Heart left ventricle (tissue), 16 donors: ENCODE results near the gene ASXL3. TPM values are rescaled to one million over a fixed set of nuclear protein-coding genes. Genes with fewer than 3 reads are reported as not detected.

ENCODE experiments used
- ATAC-seq, 4 donors: fragments of 200-7000 bp; cut with Tn5 transposase; one replicate each; pipeline ENCODE4 v1.9.1; 2020 to 2022; ENCODE audit warnings: moderate library complexity in 4 of 4, mild to moderate bottlenecking in 3 of 4, moderate number of reproducible peaks in 1 of 4
- DNase-seq, 5 donors: peaks; one replicate each; pipeline ENCODE4 v3.0.0-alpha.2; 2020
- H3K27ac ChIP-seq, 12 donors: fragments of 200-600 bp; sonication (generic) in 4 of 12; one replicate each; pipeline versions ENCODE4 v1.5.0 to v1.8.0; 2016 to 2022; ENCODE audit warnings: mild to moderate bottlenecking in 2 of 12
- H3K27me3 ChIP-seq, 9 donors: fragments of 200-600 bp; sonication (generic) in 2 of 9; one replicate each; pipeline versions ENCODE4 v1.5.1 to v1.8.0; 2016 to 2022; ENCODE audit warnings: mild to moderate bottlenecking in 3 of 9
- H3K36me3 ChIP-seq, 9 donors: fragments of 200-600 bp; sonication (generic) in 2 of 9; one replicate each; pipeline versions ENCODE4 v1.5.0 to v1.8.0; 2018 to 2022; ENCODE audit warnings: mild to moderate bottlenecking in 2 of 9
- H3K4me1 ChIP-seq, 12 donors: fragments of 200-600 bp; sonication (generic) in 4 of 12; one replicate each; pipeline versions ENCODE4 v1.5.0 to v1.8.0; 2016 to 2022; ENCODE audit warnings: mild to moderate bottlenecking in 3 of 12
- H3K4me3 ChIP-seq, 12 donors: fragments of 200-600 bp; sonication (generic) in 4 of 12; one replicate each; pipeline versions ENCODE4 v1.5.0 to v1.8.0; 2017 to 2022; ENCODE audit warnings: mild to moderate bottlenecking in 9 of 12, moderate library complexity in 4 of 12
- H3K9me3 ChIP-seq, 12 donors: fragments of 200-600 bp; sonication (generic) in 4 of 12; one replicate each; pipeline versions ENCODE4 v1.5.0 to v1.8.0; 2016 to 2022; ENCODE audit warnings: mild to moderate bottlenecking in 1 of 12
- CTCF ChIP-seq, 12 donors: fragments of 200-600 bp; sonication (generic) in 4 of 12; IDR thresholded peaks; one replicate each; pipeline versions ENCODE4 v1.5.0 to v1.8.0; 2018 to 2022; ENCODE audit warnings: antibody characterized with exemption in 12 of 12, mild to moderate bottlenecking in 5 of 12
- POLR2A ChIP-seq, 2 donors: fragments of 450-650 bp; IDR thresholded peaks; one replicate each; pipeline ENCODE4 v1.6.1; 2017; ENCODE audit warnings: antibody characterized with exemption in 2 of 2, mild to moderate bottlenecking in 2 of 2, moderate library complexity in 2 of 2
- WGBS, 4 donors: extraction: QIAGEN DNeasy Blood & Tissue Kit in 2 of 4; methylation state at CpG; one replicate each; pipeline versions ENCODE4 v1.1.5 to v1.1.7; 2013 to 2018; 5-methylcytosine and 5-hydroxymethylcytosine counted together
- intact Hi-C, 10 donors: fragments of 100-400 bp; cut with DNase I; formaldehyde crosslinking; loops; one replicate each; pipeline versions ENCODE4 v1.11.1 to v1.14.2; 2022
- polyA plus RNA-seq, 2 donors: library from polyadenylated mRNA; stranded (reverse); fragments of 200-250 nt; gene quantifications; one replicate each; pipeline ENCODE4 v1.2.3, GENCODE V29; 2013
- total RNA-seq, 9 donors: library from RNA; depleted of rRNA in 2 of 9; stranded (reverse); fragments of >200 nt in 2 of 9; fragmentation: NEBNext Ultra II Directional in 3 of 9; extraction: Animal tissue kit (Norgen Biotek cat#: 25700) in 3 of 9; gene quantifications; one replicate each; pipeline versions ENCODE4 v1.1.0 to v1.2.4, GENCODE V29; 2016 to 2023
- donor health status: ischemic (EF 13 %, LVEDD 7.1; RV severe dilation, severe dysfunction).
- donor health status: healthy with polysubstance abuse.
- donor health status: DM: no; HTN: yes; CAD: no.
- donor health status: DM: no; HTN: no; CAD: no.
- donor health status: ischemic (EF 25% LVEDD 6.9; RV normal size, moderate dysfunction).
- donor health status: ischemic (EF 25% LVEDD 5.7; RV mildly dilated, moderate dysfunction).
- donor health status: healthy.
- donor health status: DM: yes; HTN: yes; CAD: no.
- donor health status: ischemic (EF 35%, LVEDD 5.7; RV mildly dilated, moderate dysfunction).
- donor health status: nonischemic (EF 11% LVEDD 7.7; RV severe dilation, severe dysfunction).
- donor health status: DM: yes; HTN: yes; CAD: no.
- donor health status: PGD.
- donor health status: ischemic (EF 29% LVEDD 5.4; RV normal size, mild dysfunction).
- donor health status: nonischemic (EF 23%, LVEDD 6.1; RV moderate dilation, normal function).

Gene ASXL3
- total and polyA plus RNA-seq, 11 donors: 0.65 to 8.9 (median 3.5) TPM

- WGBS, 4 donors: 2 to 47% (median 44%) methylated on average over 1 of the region's 1 CpG
- no peaks in the 10 kb centered on the region for H3K4me1 ChIP-seq
- H3K27me3 ChIP-seq: no peaks in the 10 kb centered on the region
- no peak for TF ChIP-seq CTCF (IDR thresholded peaks at IDR 0.05)
- no peak for TF ChIP-seq POLR2A (IDR thresholded peaks at IDR 0.05)
- H3K36me3 ChIP-seq: no peaks in the 10 kb centered on the region
- H3K4me3 ChIP-seq: no peak overlapping the region
- intact Hi-C loops: no loop called here
- no peak overlapping the region for H3K27ac ChIP-seq
- no peaks in the 10 kb centered on the region for H3K9me3 ChIP-seq
- no peak for ATAC-seq
- no peak for DNase-seq
Measured at GRCh38 chr18:33706391-33706790, 128.4 kb downstream of the ASXL3 start.

- 95 to 99% (median 97%) methylated on average over 1 of the region's 1 CpG for WGBS, 4 donors
- Histone ChIP-seq H3K27ac (no peak overlapping the region), H3K36me3 (no peaks in the 10 kb centered on the region), H3K9me3 (no peaks in the 10 kb centered on the region), H3K4me3 (no peak overlapping the region), H3K4me1 (peaks cover 0 to 5% (median 0%) of the 10 kb centered on the region in 12 donors), H3K27me3 (no peaks in the 10 kb centered on the region)
- DNase-seq (no peak), ATAC-seq (no peak)
- TF ChIP-seq CTCF (IDR thresholded peaks at IDR 0.05) (no peak), POLR2A (IDR thresholded peaks at IDR 0.05) (no peak)
- intact Hi-C loops: no loop called here
Measured at GRCh38 chr18:33708876-33709275, 130.9 kb downstream of the ASXL3 start.

- TF ChIP-seq CTCF (IDR thresholded peaks at IDR 0.05) (no peak), POLR2A (IDR thresholded peaks at IDR 0.05) (no peak)
- no peaks in the 10 kb centered on the region for H3K27me3 ChIP-seq
- H3K27ac ChIP-seq: no peak overlapping the region
- peaks cover 0 to 5% (median 0%) of the 10 kb centered on the region in 12 donors for H3K4me1 ChIP-seq
- 74 to 84% (median 83%) methylated on average over 2 of the region's 2 CpGs for WGBS, 4 donors
- H3K9me3 ChIP-seq: no peaks in the 10 kb centered on the region
- intact Hi-C loops: loop anchor here in 1 of 10 donors (10.0 kb wide), 1 partner anchor 135 kb away; the partner anchor contains the start of gene ASXL3
- no peak for ATAC-seq
- DNase-seq: no peak
- no peak overlapping the region for H3K4me3 ChIP-seq
- H3K36me3 ChIP-seq: no peaks in the 10 kb centered on the region
Measured at GRCh38 chr18:33710269-33710668, 132.2 kb downstream of the ASXL3 start.

GRCh38 chr18:33711514-33711913 is 133.5 kb downstream of the ASXL3 start:
- no peak overlapping the region for H3K4me3 ChIP-seq
- no peaks in the 10 kb centered on the region for H3K36me3 ChIP-seq
- ATAC-seq (no peak), DNase-seq (no peak)
- TF ChIP-seq POLR2A (IDR thresholded peaks at IDR 0.05): no peak
- TF ChIP-seq CTCF (IDR thresholded peaks at IDR 0.05): no peak
- intact Hi-C loops: loop anchor here in 1 of 10 donors (10.0 kb wide), 1 partner anchor 137 kb away; the partner anchor contains the start of gene ASXL3
- H3K9me3 ChIP-seq: no peaks in the 10 kb centered on the region
- WGBS, 4 donors: 64 to 76% (median 66%) methylated on average over 2 of the region's 2 CpGs
- peaks cover 0 to 6% (median 0%) of the 10 kb centered on the region in 12 donors for H3K4me1 ChIP-seq
- H3K27me3 ChIP-seq: no peaks in the 10 kb centered on the region
- no peak overlapping the region for H3K27ac ChIP-seq
